ENCODE measurements around the gene GPD1. TPM values are rescaled to one million over a fixed set of nuclear protein-coding genes. Genes with fewer than 3 reads are reported as not detected.

The GPD1 gene
- total RNA-seq, 4 donors from 2014 or later, result 41.3 to 409 (median 291) TPM

DNA sequence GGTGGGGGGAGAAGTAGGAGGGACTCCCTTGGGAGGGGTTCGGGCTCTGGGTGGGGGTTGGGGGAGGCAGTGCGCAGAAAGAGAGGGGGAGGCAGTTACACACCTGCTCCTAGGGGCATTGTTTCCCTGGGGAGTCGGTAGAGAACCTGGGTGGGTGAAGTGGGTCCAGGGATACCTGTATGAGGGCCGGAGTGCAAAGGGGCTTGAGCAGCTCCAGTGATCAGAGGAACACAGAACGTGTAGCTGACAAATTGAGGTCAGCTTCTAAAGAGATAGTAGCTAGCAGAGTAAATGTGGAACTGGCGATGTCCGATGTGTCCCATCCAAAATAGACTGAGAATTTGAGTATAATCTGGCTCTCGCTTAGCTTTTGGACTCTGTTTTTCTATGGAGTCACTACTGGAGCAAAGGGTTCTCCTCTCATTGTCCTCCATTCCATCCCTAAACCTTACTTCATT, 18.2 kb upstream of the GPD1 start:
- no peak for DNase-seq
- TF ChIP-seq, protein P1, sequence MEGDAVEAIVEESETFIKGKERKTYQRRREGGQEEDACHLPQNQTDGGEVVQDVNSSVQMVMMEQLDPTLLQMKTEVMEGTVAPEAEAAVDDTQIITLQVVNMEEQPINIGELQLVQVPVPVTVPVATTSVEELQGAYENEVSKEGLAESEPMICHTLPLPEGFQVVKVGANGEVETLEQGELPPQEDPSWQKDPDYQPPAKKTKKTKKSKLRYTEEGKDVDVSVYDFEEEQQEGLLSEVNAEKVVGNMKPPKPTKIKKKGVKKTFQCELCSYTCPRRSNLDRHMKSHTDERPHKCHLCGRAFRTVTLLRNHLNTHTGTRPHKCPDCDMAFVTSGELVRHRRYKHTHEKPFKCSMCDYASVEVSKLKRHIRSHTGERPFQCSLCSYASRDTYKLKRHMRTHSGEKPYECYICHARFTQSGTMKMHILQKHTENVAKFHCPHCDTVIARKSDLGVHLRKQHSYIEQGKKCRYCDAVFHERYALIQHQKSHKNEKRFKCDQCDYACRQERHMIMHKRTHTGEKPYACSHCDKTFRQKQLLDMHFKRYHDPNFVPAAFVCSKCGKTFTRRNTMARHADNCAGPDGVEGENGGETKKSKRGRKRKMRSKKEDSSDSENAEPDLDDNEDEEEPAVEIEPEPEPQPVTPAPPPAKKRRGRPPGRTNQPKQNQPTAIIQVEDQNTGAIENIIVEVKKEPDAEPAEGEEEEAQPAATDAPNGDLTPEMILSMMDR (IDR thresholded peaks at IDR 0.05), result no peak
- TF ChIP-seq POLR2A (IDR thresholded peaks at IDR 0.05), result no peak
- H3K9me3 ChIP-seq, result no peaks in the 10 kb centered on the region

DNA sequence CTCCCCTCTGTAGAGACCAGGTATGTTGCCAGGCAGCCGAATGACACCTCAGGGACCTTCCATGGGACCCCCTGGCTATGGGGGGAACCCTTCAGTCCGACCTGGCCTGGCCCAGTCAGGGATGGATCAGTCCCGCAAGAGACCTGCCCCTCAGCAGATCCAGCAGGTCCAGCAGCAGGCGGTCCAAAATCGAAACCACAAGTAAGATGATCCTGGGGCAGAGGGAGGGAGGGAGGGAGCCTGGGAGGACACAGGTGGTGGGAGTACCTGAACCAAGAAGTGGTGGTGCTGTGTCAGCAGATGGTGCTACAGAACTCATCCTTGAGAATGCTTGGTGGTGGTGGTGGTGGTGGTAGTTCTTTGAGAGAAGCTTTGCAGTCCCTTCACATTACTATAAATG, 17.7 kb upstream of the GPD1 start:
- H3K27me3 ChIP-seq, result no peaks in the 10 kb centered on the region
- H3K4me3 ChIP-seq, result peak overlapping the region in 2 of 4 donors; percentile 86 to 90
- DNase-seq, result peak in 1 of 3 donors; percentile 50
- no peak for TF ChIP-seq POLR2A (IDR thresholded peaks at IDR 0.05)
- TF ChIP-seq, protein P1 (IDR thresholded peaks at IDR 0.05), result no peak
- H3K36me3 ChIP-seq, result peaks cover 0 to 46% (median 0%) of the 10 kb centered on the region in 3 donors
- H3K27ac ChIP-seq, result peak overlapping the region; percentile 92 to 99 (median 94)
- H3K4me1 ChIP-seq, result peaks cover 0 to 30% (median 5%) of the 10 kb centered on the region in 4 donors
- no peaks in the 10 kb centered on the region for H3K9me3 ChIP-seq

More for the DNA sequence above, 18.2 kb upstream of the GPD1 start:
- peak overlapping the region; percentile 81 to 97 (median 88) for H3K4me3 ChIP-seq
- H3K27me3 ChIP-seq, result no peaks in the 10 kb centered on the region
- peaks cover 0 to 34% (median 5%) of the 10 kb centered on the region in 4 donors for H3K4me1 ChIP-seq
- peak overlapping the region; percentile 92 to 99 (median 94) for H3K27ac ChIP-seq
- H3K36me3 ChIP-seq, result peaks cover 0 to 41% (median 0%) of the 10 kb centered on the region in 3 donors

DNA sequence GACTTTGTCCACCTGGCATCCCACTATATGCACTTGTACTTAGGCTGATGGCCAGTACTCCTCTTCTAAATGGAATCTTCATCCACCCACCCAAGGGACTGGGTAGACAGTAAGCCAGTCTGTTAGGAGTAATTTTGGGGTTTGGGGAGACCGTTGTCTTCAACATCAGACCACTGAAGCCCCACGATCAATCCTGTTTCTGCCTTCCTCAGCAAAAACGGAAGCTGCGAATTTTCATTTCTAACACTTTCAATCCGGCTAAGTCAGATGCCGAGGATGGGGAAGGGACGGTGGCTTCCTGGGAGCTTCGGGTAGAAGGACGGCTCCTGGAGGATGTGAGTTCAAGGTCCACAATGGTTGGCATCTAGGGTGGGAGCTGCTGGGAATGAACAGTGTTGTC, 16.7 kb upstream of the GPD1 start:
- Histone ChIP-seq H3K9me3 (no peaks in the 10 kb centered on the region), H3K4me1 (peaks cover 0 to 23% (median 5%) of the 10 kb centered on the region in 4 donors), H3K36me3 (peaks cover 0 to 56% (median 0%) of the 10 kb centered on the region in 3 donors), H3K27ac (no peak overlapping the region), H3K27me3 (no peaks in the 10 kb centered on the region), H3K4me3 (no peak overlapping the region)
- TF ChIP-seq, protein P1 (IDR thresholded peaks at IDR 0.05), result no peak
- no peak for TF ChIP-seq POLR2A (IDR thresholded peaks at IDR 0.05)
- DNase-seq, result peak in 1 of 3 donors; percentile 6

DNA sequence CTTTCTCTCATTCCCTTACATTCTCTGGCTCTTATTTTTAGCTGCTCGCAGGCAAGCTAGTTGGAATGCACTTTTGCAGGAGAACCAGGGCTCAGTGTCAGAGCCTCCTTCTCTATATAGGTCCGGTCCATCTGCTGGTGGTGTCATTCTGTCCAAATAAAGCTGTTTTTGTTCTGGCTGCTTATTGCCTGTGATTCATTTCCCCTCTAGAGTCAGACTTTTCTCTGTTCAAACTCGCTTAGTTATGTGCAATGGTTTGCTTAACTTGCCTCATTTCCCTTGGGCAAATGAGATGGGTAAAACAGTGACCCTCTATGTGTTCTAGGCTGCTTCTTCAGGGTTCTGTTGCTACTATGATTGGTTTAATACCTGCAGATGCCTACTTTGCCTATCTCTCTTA, 15.8 kb upstream of the GPD1 start:
- TF ChIP-seq, protein P1 (IDR thresholded peaks at IDR 0.05), result no peak
- Histone ChIP-seq H3K9me3 (no peaks in the 10 kb centered on the region), H3K36me3 (peaks cover 0 to 64% (median 0%) of the 10 kb centered on the region in 3 donors), H3K27me3 (no peaks in the 10 kb centered on the region), H3K4me3 (no peak overlapping the region), H3K4me1 (peaks cover 0 to 21% (median 5%) of the 10 kb centered on the region in 4 donors), H3K27ac (no peak overlapping the region)
- no peak for DNase-seq

DNA sequence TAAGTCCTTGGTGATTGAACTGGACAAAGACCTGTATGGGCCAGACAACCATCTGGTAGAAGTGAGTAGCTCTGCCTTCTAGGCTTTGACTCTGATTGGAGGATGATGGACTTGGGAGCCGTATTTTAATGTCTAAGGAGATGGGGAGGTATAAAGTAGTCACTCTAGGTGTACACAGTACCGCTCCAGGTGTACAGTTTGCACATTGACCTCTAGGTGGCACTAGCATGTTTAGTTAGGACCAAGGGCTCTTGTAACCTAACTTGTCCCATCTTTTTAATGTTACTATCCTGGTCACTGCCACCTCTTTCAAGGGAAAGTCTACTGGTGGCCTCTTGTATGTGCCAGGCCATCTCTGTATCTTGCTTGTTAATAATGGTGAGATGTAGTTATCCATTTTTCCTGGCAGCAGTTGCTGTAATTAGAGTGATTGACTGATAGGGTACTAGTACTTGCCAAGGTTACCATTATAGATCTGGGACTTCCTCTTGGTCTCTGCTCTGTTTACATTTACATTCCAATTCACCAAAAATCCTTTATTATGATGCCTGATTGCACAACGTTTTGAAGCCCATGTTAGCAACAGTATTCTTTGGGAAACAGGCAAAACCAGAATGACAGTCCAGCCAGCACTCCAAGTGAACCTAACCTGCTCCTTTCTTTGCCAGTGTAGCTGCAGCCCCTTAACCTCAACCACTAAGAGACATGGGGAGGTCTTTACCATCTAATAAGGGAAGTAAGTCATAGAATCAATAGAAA, 15.1 kb upstream of the GPD1 start:
- H3K27ac ChIP-seq, result no peak overlapping the region

More for the DNA sequence above, 15.1 kb upstream of the GPD1 start:
- TF ChIP-seq POLR2A (IDR thresholded peaks at IDR 0.05), result no peak
- TF ChIP-seq, protein P1 (IDR thresholded peaks at IDR 0.05), result peak; percentile 67 to 87 (median 78)
- peaks cover 0 to 72% (median under 1%) of the 10 kb centered on the region in 3 donors for H3K36me3 ChIP-seq
- DNase-seq, result peak in 2 of 3 donors; percentile 72 to 86
- H3K9me3 ChIP-seq, result no peaks in the 10 kb centered on the region
- no peak overlapping the region for H3K4me3 ChIP-seq
- peaks cover 0 to 13% (median 4%) of the 10 kb centered on the region in 4 donors for H3K4me1 ChIP-seq
- H3K27me3 ChIP-seq, result no peaks in the 10 kb centered on the region
